ENCODE measurements around the gene KIT.
A peak's percentile ranks its signal among the peaks of the same experiment; 100 is the strongest.

Gene KIT

DNA sequence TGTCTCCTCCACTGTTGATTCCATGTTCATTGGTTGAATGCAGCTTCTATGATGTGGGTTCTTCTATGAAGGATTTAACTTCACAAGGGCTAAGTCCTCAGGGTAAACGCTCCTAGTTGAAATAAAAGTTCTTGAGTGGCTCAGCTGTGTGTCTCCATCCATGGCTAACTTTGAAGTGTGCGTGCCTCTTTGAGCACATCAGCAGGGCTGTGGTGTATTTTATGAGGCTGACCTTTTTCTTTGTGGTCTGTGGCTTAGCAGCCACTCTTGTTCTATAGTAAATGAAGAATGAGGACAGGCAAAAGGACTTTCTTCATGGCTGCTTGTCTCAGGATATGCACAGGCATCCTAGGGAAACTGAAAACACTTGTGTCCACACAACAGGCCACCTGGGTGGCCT lies 88.5 kb downstream of the KIT start:
- DNase-seq, result peak; percentile 71

- no peak for DNase-seq
These were observed 92.6 kb downstream of the KIT start for GRCh38 chr4:54750341-54750740.

- DNase-seq, result no peak
These were observed 96.6 kb downstream of the KIT start for GRCh38 chr4:54754394-54754793.

DNA sequence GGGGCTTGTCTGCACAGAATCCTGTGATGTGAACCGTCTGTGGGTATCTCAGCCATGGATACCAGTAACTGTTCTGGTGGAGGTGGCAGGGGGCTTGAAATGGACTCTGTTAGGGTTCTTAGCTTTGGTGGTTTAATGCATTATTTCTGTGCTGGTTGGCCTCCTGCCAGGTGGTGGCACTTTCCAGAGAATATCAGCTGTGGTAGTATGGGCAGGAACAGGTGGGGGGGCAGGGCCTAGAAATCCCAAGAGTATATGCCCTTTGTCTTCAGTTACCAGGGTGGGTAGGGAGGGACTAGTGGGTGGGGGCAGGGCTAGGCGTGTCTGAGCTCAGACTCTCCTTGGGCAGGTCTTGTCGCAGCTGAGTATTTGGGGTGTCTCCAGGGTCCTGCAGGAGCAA lies 106.7 kb downstream of the KIT start:
- no peak for DNase-seq

GRCh38 chr4:54767376-54767775 lies 109.6 kb downstream of the KIT start:
- peak; percentile 52 for DNase-seq

- DNase-seq, result no peak
These were observed 115.3 kb downstream of the KIT start for GRCh38 chr4:54773022-54773421.

DNA sequence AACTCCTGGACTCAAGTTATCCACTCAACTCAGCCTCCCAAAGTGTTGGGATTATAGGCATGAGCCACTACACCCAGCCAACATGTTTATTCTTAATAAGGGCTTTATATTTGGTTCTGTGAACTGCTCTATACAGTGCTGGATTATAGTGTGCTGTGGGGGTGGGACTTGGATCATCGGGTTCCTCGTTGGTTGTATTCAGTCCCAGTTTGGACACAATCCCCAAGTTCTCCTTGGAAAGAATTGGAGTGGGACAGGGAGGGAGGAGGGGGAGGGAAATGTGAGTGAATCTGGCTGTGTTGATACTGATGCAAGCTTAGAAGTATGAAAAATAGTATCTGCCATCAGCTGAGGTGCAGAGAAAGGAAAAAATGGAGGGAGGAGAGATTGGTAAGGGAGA lies 121.3 kb downstream of the KIT start:
- DNase-seq, result no peak

DNA sequence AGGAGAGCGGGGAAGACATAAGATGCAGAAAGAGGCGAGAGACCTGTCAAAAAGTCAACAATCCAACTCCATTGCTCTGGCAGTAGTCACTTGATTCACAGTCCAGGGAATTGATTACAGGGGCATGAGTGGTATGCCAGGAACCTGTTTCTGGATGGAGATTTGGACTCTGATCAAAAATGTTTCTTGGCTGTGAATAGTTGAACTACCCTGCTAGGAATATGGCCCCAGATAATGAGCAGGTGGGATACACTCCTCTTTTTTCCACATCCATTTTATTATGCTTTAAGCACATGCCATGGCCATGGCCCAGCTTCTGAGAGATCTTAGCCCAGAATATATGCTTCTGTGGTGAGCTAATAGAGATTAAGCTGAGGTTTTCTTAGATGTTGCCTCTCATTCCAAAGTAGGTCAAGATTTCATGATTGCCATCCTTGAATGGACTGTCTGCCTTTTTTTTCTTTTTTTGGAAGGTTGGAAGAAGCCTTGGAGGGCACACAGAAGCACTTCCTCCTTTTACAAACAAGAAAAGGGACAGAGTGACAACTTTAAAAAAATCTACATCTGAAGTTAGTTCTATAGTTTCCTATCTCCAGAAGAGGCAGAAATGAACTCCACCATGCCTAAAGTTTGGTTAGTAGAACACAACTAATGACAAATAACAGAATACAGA lies 121.9 kb downstream of the KIT start:
- no peak for DNase-seq

GRCh38 chr4:54780149-54780495 lies 122.4 kb downstream of the KIT start:
- no peak for DNase-seq

GRCh38 chr4:54781756-54782155 lies 124.0 kb downstream of the KIT start:
- peak; percentile 62 for DNase-seq

GRCh38 chr4:54783402-54784110 lies 125.8 kb downstream of the KIT start:
- DNase-seq, result peak; percentile 31

DNA sequence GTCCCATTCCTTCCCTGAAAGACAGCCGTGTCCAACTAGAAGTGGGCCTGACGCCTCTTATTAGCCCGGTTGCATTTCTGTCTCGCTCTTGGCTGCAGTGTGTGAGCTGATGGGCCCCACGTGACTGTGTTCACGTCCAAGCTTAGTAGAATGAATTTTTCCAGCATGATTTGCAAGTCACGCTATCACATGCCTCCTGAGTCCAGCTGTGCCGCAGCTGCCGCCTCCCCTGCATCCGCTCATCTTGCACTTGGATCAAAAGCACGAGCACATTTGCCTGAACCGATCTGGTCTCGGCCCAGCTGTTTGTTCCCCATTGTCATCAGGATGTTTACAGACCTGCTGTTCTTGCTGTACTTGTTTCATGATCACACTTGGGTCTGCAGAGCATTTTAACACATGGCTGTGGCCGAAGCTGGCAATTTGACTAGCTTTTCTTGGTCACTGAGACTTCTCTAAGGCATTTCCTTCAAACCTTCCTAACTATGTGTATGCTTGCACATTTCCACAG lies 126.5 kb downstream of the KIT start:
- peak; percentile 92 for DNase-seq

Measured in EL (cell line).